HG02678 (cell line): ENCODE data around the gene YAE1.

ENCODE experiments used
- ATAC-seq: cut with Tn5 transposase; IDR thresholded peaks from one replicate; pipeline ENCODE4 v1.9.1; 2021; ENCODE audit warnings: mild to moderate bottlenecking, moderate library complexity; ENCODE audit not compliant: unreplicated experiment

YAE1 gene

GRCh38 chr7:39606941-39607340 lies 40.7 kb downstream of the YAE1 start:
- ATAC-seq: no peak

- no peak for ATAC-seq
Measured at GRCh38 chr7:39607865-39608264, 41.7 kb downstream of the YAE1 start.

GRCh38 chr7:39608278-39608677 lies 42.1 kb downstream of the YAE1 start:
- no peak for ATAC-seq

DNA sequence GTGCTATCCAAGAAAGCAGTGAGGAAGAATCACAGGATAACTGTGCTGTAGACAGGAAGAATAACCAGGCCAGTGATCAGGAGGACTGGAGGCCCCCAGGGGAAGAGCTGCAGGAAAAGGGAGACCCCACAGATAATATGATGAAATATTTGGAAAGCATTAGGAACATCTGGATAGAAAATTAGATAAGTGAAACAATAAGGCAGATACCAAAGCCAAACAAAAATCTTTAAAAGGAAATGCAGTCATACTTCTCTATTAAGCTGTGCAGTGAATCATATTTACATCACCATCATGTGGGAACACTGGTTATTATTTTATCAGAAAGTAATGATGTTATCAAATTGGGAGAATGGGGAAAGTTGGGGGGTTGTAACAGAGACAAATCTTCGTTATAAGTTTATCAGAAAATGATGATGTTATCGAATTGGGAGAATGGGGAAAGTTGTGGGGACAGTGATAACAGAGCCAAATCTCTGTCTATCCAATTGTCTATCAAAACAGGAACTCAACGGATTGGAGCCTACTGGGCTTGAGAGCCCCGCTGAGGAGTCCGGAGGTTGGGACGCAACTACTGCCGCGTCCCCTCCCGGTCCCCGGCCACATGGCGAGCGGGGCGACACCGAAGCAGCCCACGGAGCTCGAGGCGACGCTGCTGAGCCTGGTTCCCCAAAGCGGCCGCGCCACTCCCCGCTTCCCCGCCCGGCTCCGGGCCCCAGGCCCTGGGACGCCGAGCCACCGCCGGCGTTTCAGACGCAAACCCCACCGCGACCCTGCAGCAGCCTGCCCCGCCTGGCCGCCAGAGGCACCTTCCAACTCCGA lies 43.1 kb downstream of the YAE1 start:
- ATAC-seq: no peak

DNA sequence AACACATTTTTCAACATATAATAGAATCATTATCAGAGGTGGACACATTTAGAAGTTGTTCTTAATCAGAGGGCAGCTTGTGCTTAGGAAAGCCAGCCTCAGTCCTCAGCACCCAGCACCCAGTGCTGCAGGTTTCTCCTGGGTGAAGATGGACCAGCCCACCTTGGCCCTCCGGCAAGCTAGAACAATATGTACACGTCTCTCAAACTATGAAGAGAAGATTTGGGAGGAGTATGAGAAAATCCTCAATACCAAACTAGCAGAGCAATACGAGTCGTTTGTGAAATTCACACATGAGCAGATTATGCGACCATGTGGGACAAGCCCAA lies 43.7 kb downstream of the YAE1 start:
- ATAC-seq: no peak

DNA sequence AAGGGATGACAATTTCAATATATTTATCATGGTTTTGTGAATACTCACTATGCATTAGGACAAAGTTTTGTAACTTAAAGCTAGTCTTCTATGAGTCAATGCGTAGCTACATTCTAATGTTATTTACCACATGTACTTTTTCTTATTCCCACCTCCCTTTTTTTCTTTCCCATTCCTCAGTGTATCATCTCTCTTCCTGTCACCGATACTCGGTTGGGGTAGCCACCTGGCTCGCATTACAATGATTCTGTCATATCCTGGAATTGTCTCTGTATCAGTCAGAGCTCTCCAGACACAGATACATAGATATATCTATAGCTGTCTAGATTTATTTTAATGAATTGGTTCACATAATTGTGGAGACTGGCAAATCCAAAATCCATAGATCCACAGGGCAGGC lies 47.4 kb downstream of the YAE1 start:
- ATAC-seq: no peak

DNA sequence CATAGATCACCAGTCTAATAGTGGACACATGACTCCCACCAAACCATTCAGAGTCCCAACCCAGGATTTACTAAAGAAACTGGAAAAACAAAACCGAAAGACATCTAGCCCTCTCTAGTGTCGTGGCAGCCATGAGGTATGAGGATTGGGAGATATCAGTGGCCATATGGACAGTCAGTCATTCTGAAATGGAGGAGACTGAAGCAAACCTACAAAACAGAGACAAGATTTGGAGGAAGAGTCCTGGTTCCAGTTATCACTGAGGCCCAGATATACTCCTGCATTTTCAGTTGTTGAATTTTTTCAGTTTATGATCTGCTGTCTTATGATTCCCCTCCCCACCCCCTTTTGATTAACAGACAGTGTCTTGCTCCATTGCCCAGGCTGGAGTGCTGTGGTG lies 48.1 kb downstream of the YAE1 start:
- ATAC-seq: no peak

GRCh38 chr7:39615350-39615975 lies 49.3 kb downstream of the YAE1 start:
- ATAC-seq: no peak

GRCh38 chr7:39616138-39616537 lies 49.9 kb downstream of the YAE1 start:
- no peak for ATAC-seq

DNA sequence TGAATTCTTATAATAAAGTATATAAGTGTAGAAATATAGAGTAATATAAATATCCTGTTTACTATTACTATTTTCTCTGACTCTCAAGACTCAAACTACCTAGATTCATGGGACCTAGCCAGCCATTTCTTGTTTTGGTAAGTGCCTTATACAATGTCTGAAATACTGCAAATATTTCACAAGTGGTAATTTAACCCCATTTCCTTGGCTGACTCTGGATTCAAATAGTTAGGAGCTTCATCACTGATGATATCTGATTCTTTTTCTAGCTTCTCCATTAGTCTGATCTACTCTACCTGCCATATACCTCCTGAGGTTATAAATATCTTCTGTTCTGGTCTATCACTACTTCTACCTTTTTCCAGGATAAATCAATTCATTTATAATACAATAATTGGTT lies 50.8 kb downstream of the YAE1 start:
- ATAC-seq: no peak

DNA sequence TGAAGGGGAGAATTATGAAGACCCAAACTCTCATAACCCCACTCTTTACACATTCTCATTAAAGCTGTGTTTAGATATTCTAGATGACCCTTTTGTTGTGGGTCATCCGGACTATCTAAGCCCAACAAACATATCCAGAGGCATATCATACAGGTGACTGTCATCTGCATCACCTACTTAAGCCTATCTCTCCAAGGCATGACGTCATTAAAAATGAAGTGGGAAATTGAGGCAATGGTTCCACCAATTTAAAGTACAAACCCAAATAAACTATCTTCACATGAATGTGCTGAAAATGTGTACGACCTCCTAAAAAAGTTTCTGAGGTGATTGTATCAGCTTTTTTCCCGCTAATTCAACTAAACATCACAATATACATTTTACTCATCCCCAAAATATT lies 52.7 kb downstream of the YAE1 start:
- ATAC-seq: no peak

DNA sequence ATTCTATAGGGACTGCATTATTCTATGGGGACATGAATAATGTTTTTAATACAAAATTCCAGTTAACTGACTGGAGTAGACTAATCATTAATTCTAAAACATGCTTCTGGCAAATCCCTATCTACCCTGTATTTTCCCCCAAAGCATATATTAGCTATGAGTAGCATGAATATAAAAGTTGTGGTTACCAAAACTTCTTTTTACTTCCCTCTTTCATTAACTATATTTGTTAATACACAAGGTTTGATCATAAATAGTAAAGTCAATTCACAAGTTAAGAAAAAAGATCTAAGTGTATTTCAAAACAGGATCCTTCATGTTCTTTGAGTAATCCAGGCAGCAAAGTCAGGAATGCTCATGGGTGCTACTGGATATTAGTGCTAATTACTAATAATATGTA lies 54.3 kb downstream of the YAE1 start:
- no peak for ATAC-seq

- no peak for ATAC-seq
Measured at GRCh38 chr7:39621261-39621660, 55.1 kb downstream of the YAE1 start.

DNA sequence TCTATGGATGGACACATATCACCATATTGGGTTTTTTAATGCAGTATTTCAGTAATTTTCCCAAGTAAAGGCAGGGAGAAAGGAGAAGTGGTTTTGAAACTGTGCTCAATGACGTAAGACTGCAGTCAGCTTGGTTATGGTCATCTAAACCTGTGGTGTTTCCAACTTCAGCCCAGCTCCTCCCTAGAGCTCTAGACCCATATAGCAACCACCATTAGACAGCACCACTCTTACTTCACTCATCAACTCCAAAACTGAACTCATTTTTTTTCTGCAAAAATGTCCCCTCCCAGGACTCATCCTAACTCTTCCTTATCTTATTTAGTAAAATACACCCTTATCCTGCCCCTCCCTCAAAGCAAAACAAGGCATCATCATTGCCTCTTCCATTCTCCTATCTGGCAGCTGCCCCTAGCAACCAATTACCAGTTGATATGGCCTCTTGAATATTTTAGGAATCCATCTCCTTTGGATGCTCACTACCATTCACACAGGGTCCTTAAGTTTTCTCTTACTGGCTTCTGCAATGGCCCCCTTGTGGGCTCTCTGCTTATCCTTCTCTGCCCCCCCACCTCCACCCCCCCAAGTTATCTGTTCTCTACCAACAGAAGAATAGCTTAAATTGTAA lies 55.7 kb downstream of the YAE1 start:
- ATAC-seq: no peak
